Osteocyte (in vitro differentiated cells): ENCODE data around the gene PDZRN3. TPM values are rescaled to one million over a fixed set of nuclear protein-coding genes. Genes with fewer than 3 reads are reported as not detected.

Experiments used
- DNase-seq: peaks from one replicate; pipeline ENCODE4 v3.0.0; 2021; ENCODE audit warnings: mixed read lengths; ENCODE audit not compliant: unreplicated experiment; ENCODE audit errors: extremely low spot score
- H3K27ac Mint-ChIP-seq: one replicate; pipeline ENCODE4 v1.8.0; 2021; ENCODE audit warnings: mild to moderate bottlenecking, mixed read lengths; ENCODE audit not compliant: unreplicated experiment
- H3K27me3 Mint-ChIP-seq: one replicate; pipeline ENCODE4 v1.8.0; 2021; ENCODE audit warnings: mixed read lengths; ENCODE audit not compliant: unreplicated experiment
- H3K36me3 Mint-ChIP-seq: one replicate; pipeline ENCODE4 v1.8.0; 2021; ENCODE audit warnings: mixed read lengths; ENCODE audit not compliant: unreplicated experiment
- H3K4me1 Mint-ChIP-seq: one replicate; pipeline ENCODE4 v1.8.0; 2021; ENCODE audit warnings: mixed read lengths; ENCODE audit not compliant: unreplicated experiment
- H3K4me3 Mint-ChIP-seq: one replicate; pipeline ENCODE4 v1.8.0; 2021; ENCODE audit warnings: mild to moderate bottlenecking, moderate library complexity, mixed read lengths; ENCODE audit not compliant: unreplicated experiment
- H3K9me3 Mint-ChIP-seq: one replicate; pipeline ENCODE4 v1.8.0; 2021; ENCODE audit warnings: mixed read lengths; ENCODE audit not compliant: unreplicated experiment
- total RNA-seq: library from RNA; stranded (reverse); gene quantifications from 2 replicates; pipeline ENCODE4 v1.2.1, GENCODE V29; 2021
- TF ChIP-seq, protein P1 (sequence below): fragments of 200-600 bp; sonication (generic); IDR thresholded peaks from 2 replicates; pipeline ENCODE4 v1.5.0; 2021; ENCODE audit warnings: antibody characterized with exemption, mild to moderate bottlenecking, moderate library complexity

PDZRN3 gene
- total RNA-seq, 1 donor from 2014 or later: 34.1 TPM

DNA sequence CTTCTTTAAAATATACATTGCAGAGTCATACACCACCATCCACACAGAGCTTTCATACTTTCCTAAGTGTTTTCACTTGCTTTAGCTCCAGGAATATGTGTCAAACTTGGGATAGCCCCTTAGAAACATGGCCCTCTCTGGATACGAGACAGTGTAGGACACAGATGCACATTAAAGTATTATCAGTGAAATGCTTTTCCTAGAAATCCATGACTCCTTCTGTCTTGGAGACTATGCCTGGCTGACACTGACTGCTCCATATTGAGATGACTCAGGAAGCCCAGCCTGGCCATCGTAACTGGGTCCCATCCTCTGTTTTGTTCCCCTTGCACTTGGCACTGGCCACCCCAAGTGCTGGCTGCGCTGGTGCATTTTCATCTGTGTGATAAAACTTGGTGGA lies 204.8 kb downstream of the PDZRN3 start:
- Mint-ChIP-seq H3K9me3 (peaks cover 4% of the 10 kb centered on the region), H3K36me3 (no peaks in the 10 kb centered on the region)

GRCh38 chr3:73419179-73419803 lies 205.4 kb downstream of the PDZRN3 start:
- no peaks in the 10 kb centered on the region for H3K36me3 Mint-ChIP-seq
- H3K27ac Mint-ChIP-seq: no peak overlapping the region
- DNase-seq: no peak
- no peaks in the 10 kb centered on the region for H3K4me1 Mint-ChIP-seq
- TF ChIP-seq, protein P1, sequence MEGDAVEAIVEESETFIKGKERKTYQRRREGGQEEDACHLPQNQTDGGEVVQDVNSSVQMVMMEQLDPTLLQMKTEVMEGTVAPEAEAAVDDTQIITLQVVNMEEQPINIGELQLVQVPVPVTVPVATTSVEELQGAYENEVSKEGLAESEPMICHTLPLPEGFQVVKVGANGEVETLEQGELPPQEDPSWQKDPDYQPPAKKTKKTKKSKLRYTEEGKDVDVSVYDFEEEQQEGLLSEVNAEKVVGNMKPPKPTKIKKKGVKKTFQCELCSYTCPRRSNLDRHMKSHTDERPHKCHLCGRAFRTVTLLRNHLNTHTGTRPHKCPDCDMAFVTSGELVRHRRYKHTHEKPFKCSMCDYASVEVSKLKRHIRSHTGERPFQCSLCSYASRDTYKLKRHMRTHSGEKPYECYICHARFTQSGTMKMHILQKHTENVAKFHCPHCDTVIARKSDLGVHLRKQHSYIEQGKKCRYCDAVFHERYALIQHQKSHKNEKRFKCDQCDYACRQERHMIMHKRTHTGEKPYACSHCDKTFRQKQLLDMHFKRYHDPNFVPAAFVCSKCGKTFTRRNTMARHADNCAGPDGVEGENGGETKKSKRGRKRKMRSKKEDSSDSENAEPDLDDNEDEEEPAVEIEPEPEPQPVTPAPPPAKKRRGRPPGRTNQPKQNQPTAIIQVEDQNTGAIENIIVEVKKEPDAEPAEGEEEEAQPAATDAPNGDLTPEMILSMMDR: no peak
- no peaks in the 10 kb centered on the region for H3K27me3 Mint-ChIP-seq
- peaks cover 4% of the 10 kb centered on the region for H3K9me3 Mint-ChIP-seq
- H3K4me3 Mint-ChIP-seq: no peak overlapping the region

More for the DNA sequence above, 204.8 kb downstream of the PDZRN3 start:
- TF ChIP-seq, protein P1: no peak
- H3K27ac Mint-ChIP-seq: no peak overlapping the region
- H3K4me3 Mint-ChIP-seq: no peak overlapping the region
- no peaks in the 10 kb centered on the region for H3K27me3 Mint-ChIP-seq
- DNase-seq: no peak
- H3K4me1 Mint-ChIP-seq: no peaks in the 10 kb centered on the region

GRCh38 chr3:73418681-73419080 lies 206.1 kb downstream of the PDZRN3 start:
- Mint-ChIP-seq H3K4me1 (no peaks in the 10 kb centered on the region), H3K27ac (no peak overlapping the region), H3K36me3 (no peaks in the 10 kb centered on the region), H3K9me3 (peaks cover 4% of the 10 kb centered on the region), H3K27me3 (no peaks in the 10 kb centered on the region), H3K4me3 (no peak overlapping the region)
- TF ChIP-seq, protein P1: no peak
- no peak for DNase-seq

- DNase-seq: no peak
- H3K9me3 Mint-ChIP-seq: no peaks in the 10 kb centered on the region
- H3K27ac Mint-ChIP-seq: no peak overlapping the region
- H3K36me3 Mint-ChIP-seq: no peaks in the 10 kb centered on the region
- no peak overlapping the region for H3K4me3 Mint-ChIP-seq
- no peaks in the 10 kb centered on the region for H3K4me1 Mint-ChIP-seq
- H3K27me3 Mint-ChIP-seq: no peaks in the 10 kb centered on the region
- TF ChIP-seq, protein P1: no peak
Measured at GRCh38 chr3:73415118-73415517, 209.6 kb downstream of the PDZRN3 start.

GRCh38 chr3:73413619-73414018 lies 211.1 kb downstream of the PDZRN3 start:
- Mint-ChIP-seq H3K36me3 (no peaks in the 10 kb centered on the region), H3K27me3 (no peaks in the 10 kb centered on the region), H3K4me3 (no peak overlapping the region), H3K4me1 (no peaks in the 10 kb centered on the region), H3K27ac (no peak overlapping the region), H3K9me3 (no peaks in the 10 kb centered on the region)
- TF ChIP-seq, protein P1: no peak
- no peak for DNase-seq
